Nucleus accumbens (tissue), 56 donors: Measurements from ENCODE around the gene PLEKHA6.

Experiments used
- DNase-seq, 56 donors: peaks; one replicate each; lab custom pipeline; 2025; lab: John Stamatoyannopoulos, UW

PLEKHA6 gene

DNA sequence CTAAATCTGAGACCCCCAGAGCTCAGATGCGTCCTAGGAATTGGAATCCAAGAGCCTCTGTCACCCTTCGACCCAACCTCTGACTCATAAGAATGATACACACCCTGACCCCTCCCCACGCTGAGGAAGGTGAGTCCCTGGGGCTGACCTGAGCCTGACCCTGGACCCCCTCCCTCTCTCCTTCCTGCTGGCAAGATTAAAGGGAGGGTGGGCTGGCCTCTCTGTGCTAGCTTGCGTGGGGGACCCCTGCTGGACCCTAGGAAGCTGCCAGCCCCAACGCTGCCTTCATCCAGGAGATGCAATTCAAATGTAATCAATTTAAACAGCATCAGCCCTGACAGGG is 627 bp downstream of the PLEKHA6 start:
- no peak for DNase-seq

DNA sequence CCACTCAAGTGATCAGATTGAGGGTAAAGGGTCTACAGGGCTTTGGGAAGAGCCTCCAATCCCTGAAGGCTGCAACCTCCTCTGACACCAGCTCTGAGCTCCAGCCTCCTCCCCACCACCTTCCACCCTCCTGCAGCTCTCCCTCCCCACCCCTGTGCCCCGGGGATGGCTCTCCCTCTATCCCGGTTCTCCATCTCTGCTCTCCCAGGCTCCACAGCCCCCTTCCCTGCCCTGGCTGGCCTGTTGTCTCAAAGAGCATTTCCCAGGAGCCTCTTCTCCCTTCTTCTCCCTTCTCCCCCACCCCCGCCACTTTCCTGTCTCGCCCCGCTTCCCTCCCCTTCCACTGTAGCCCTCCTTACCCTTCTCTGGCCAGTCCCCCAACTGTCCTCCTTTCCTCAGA is 1.1 kb downstream of the PLEKHA6 start:
- DNase-seq: peak in 3 of 56 donors; percentile 20 to 33 (median 31)

DNA sequence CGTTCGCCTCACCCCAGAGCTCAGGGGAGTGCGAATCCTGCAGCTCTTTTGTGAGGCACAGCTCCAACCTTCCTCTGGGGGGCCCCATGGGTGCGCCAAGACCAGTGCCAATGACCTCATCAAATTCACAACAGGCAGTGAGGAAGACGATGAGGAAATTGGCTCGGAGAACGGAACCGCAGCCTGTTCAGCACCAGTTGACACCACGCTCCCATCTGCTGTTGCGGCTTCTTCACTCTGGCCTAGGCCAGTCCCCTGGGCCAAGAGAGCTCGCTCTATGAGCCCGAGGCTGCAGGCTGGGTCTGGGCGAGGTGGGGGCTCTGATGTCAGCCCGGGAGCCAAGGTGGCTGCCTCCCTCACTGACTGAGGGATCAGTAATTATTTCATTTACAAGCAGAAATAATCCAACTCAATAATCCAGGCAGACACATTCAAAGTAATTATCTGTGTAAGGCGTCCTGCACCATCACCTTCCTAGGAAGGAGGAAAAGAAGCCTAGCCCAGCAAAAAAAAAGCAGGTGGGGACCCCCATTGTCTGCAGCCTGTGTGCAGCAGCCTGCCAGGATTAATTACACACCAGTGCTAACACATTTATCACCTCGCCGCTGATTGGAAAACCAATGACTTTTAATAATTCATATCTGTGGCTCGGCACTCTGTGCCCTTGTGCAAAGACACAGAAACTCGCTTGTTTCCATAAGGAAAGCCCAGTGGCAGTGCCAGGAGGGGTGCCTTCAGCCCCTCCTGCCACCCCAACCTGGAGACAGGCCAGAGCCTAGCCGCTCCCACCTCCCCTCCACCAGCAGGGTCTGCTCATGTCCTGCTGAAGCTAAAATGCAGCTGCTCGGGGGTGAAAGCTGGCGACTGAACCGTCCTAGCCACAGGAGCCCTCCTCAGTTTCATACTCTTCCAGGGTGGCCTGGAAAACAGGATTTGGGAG is 1.9 kb downstream of the PLEKHA6 start:
- peak in 30 of 56 donors; percentile 22 to 69 (median 42) for DNase-seq

DNA sequence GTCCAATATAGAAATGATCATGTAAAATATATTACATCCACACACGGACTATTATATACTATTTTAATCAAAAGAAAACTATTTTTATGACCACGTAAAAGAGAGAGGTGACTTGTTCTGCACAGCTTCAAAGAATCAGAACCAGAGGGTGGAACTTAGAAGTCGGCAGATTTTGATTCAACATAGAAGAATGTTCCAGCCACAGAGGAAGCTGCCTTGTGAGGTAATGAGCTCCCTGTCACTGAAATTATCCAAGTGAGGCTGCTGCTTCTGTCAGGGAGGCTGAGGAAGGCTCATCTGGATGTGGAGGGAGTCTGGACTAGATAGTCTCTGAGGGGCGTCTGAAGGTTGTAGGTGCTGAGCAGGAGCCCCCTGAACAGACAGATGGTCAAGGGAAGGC is 2.7 kb downstream of the PLEKHA6 start:
- no peak for DNase-seq

DNA sequence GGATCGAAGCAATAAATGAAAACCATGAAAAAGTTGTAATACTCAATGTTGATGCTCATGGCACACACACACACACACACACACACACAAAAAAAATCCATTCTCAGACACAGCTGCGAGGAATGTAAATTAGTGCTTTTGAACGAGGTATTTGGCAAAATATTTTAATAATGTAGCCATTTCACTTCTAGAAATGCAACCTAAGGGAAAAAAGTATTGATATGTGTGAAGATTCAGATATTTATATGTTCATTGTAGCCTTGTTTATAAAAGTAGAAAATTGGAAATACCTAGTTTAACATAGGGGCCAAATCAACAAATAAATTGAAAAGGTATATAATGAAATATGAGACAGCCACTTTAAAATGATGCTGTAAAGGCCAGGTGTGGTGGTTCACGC is 3.8 kb downstream of the PLEKHA6 start:
- no peak for DNase-seq

DNA sequence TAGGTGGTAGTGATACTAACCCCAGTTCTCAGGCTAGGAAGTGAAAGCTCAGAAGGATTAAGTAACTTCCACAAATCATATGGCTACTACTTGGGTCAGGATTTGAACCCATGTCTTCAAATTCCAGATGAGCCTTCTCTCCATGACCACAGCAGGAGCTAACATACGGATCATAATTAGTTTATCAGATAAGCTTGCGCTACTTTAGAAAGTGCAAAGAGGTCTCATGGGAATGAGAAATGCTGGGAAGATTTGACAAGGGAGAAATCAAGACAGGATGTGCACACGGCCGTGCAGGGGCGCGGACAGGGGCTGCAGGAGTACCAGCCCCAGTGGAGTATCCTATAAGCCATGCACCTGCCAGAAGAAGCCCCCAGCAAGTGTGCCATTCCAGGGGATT is 5.2 kb downstream of the PLEKHA6 start:
- no peak for DNase-seq

DNA sequence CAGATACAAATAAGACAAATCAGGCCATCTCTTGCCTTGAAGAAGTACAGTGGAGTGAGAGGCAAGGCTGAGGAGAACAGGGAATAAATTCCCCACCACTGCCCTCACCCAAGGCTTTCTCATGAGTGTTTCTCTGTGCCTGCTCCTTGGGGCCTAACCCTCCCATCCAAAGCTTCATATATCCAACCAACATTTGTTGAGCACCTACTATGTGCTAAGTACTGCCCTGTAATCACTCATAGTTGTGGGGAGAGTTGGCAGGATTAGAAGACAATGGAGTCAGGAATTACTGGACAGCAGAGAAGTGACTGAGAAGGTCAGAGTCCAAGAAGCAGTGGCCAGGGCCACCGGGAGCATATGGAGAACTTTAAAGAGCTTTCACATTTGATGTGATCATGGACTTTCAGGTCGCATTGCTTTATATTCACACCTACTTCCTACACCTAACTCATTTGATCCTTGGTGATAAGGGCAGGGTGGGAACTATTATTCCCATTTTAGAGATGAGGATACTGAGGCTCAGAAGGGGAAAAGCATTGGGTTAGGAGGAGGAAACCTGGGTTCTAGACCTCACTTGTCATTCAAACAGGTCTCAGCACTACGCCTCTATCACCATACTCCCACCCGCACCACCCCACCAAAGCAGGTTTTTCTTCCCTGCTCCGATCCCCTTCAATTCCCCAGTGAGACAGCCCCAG is 6.4 kb downstream of the PLEKHA6 start:
- no peak for DNase-seq

DNA sequence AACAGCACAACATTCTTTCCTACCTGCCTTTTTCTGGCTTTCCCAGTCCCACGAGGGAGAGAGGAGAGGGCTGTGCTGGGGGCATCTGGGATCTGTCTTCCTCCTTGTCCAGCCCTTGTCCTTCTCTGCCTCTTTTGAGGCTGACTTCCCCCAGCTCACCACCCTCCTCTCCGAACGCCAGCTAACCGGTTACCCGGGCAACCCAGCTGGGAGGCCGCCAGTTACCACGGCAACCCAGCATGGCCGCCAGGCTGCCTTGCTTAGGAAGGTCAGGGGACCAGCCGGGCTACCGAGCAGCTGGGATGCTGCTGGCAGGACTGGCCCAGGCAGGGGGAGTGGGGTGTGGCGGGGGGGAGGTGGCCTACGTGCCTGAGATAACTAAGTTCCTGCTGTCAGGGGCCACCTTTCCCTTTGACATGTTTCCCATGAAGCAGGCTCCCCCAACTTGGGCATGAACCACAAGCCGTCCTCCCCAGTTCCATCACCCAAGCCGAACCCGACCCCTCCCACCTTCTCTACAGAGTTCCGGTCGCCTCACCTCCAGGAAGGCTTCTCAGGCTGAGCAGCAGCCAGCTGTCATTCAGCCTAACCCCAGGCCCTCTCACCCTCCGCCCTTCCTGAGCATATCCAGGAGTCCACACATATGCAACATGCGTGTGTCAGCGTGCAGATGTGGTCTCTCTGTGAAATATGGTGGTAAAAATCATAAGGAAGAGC is 8.7 kb downstream of the PLEKHA6 start:
- DNase-seq: peak; percentile 28 to 94 (median 82)

DNA sequence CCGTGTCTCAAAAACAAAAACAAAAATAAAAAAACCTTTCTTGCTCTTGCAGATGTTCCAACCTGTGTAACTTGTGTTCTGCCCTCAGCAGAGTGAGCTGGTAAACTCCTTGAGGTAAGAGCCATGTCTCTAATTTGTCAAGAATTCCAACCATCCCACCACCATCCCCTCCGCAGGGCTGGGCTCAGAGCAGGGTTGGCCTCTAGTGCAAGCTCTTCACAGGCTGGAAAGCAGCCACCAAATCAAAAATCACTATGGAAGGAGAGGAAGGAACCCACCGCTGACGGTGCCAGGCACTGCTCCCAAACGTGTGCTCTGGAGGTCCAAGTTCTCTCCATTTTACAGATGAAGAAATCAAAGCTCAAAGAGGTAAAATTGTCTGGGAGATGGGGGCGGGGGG is 9.4 kb downstream of the PLEKHA6 start:
- DNase-seq: no peak

DNA sequence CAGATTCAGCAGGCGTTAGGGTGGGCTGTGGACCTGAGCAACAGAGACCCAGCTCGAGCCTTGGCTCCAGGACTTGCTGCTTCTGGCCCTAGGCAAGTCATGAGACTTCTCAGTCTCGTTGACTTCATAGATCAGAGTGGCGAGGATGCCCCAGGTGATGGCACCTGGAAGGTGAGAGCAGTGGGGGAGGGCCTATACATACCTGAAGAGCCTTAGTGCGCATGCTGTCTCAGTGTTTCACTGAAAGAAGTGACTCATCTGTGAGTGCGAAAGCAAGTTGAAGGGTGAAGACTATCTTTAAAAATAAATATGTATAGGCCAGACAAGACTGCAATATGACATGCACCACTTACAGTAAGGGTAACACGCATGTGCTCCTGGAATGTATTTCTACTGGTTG is 10.1 kb downstream of the PLEKHA6 start:
- DNase-seq: no peak

DNA sequence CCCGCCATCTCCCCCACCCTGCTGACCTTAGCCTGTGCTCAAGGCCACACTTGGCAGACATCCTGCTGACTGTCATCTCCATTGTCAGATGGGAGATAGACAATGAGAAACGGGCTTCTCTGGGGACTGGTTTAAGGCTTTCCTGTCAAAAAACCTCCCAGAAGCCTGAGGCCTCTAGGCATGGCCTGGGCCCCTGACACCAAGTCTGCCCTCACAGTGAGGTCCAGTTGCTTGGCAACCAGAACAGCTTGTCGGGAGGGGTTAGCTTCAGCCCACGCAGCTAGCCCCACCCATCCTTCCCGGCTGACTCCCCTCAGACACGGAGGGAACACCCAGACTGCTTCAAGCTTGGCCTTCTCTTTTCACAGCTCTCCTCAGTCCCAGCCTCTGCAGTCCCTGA is 11.0 kb downstream of the PLEKHA6 start:
- DNase-seq: peak in 10 of 56 donors; percentile 17 to 53 (median 33)

DNA sequence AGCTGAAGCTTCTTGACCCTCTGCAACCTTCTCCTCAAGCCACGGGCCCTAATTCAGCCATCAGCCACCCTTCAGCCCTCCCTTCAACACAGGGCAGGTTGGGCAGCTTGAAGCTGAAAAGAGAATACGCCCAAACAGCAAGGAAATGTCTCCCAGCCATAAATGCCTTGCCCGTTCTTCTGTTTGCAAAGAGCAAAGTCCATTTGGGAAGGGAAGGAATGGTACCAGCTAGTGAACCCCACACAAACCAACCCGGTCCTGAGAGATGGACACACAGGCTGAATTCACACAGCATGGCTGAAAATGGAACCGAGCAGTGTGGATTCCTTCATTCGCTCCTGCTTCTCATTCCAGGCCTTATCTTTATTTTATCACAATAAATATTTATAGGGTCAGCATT is 11.5 kb downstream of the PLEKHA6 start:
- DNase-seq: no peak

DNA sequence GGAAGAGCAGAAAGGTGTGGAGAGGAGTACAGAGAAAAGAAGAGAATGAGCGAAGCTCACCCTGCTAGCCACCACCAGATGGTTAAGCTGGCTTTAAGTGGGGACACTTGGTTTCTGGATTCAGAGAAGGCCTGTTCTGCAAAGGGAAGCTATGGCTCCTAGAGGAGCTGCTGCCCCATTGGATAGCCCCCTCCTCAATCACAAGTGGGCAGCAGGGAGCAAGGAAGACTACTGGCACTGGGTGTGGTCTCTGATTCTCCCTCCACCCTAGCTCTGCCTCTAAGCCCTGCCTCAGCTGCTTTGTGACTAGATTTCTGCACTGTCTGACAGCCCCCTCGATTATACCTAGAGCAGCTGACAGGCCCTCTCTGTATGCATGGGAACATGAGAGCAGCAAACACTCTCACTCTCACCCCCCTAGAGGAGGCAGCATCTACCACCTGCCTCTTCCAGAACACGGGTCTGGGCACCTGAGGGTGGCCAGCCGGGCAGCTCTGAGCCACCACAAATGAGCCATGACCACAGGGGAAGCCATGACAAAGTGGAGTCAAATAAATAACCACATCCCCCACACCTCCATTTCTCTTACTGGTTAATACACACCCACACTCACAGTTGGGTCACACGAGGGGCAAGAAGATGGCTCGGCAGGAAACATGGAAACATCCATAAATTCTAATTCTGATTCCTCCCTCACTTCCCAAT is 13.6 kb downstream of the PLEKHA6 start:
- DNase-seq: peak in 4 of 56 donors; percentile 42 to 50 (median 42)

DNA sequence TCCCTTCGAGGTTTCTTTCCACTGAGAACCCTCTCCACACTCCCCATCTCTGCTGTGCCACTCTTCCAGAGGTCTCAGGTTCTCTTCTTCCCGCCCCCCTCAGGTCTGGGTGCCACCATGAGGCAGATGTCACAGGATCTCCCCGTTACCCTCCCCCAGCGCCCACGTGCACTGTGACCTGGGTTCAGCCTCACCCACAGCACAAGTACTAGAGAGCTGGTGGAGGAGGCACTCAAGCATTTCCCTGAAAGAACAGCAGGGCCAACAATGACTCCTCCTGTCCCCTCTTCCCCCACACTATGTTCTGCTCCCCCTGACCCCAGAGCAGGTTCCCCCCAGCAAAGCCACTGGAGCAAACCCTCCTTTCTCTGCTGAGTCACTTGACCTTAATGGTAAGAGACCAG is 14.3 kb downstream of the PLEKHA6 start:
- DNase-seq: no peak

DNA sequence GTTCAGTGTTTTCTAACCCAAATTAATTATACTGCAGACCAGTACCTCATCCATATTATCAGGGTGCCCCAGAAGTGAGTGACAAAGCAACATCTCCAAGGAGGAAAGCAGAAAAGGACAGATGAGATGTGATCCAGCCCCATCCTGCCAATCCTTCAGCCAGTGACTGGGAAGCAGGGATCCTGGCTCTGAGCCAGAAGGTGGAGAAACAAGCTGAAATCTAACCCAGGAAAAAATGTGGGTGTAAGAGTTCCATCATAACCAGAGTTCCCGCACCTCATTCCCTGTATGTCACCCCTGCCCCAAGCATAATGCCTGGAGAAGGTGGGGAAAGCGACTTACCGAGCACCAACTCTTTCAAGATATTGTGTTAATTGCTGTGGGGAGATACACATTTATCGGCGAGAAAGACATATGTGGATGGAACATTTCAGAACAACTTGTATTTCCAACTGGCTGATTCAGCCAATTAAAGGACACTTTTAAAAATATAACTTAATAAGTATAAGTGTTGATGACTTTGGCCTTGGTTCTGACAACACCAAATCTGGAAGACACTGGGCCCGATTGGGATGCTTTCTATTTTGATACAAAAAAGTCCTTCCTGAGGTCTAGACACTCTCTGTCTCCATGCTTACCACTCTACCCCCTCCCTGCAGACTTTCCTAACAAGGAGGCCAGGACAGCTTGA is 14.9 kb downstream of the PLEKHA6 start:
- DNase-seq: peak in 1 of 56 donors; percentile 39

DNA sequence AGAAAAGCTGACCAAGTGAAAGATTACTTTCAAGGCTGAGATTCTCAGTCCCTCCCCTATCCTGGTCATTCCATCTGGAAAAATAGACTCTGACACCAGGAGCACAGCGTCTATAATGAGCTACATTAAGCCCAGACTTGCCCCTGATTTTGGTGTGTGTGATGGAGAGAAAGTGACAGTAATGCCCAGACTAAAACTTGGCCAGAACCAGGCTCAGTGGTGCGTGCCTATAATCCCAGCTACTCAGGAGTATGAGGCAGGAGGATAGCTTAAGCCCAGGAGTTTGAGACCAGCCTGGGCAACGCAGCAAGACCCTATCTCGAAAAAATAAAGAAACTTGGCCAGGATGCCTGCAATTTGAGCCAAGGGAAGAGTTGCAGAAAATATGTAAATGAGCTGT is 15.9 kb downstream of the PLEKHA6 start:
- DNase-seq: no peak

DNA sequence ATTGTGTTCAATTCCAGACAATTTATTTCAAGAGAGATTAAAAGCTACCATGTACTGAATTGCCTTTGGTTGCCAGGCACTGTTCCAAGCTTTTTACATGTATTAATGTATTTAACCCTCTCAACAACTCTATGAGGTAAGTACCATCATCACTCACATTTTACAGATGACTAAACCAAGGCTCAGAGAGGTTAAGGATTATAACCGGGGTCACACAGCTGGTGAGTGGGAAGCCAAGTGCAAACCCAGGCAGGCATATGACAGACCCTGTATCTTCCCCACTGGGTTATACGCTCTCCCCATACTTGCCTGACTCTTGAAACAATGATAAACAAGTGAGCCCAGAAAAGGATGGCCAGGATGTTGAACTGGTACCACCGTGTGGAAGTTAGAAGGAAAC is 16.5 kb downstream of the PLEKHA6 start:
- DNase-seq: no peak

DNA sequence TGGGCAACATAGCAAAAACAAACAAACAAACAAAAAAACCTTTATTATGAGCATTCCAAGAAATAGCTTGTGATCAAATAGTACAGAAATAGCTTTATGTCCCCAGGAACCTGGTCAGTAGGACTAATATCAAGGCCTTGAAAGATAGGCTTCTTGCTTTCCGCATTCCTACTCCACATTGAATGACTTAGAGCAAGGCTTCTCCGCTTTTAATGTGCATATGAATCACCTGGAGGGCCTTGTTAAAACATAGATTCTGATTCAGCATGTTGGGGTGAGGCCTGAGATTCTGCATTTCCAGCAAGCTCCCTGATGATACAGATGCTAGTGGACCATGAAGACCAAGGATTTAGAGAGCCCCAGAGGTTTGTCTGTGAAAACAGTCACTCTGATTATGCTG is 17.4 kb downstream of the PLEKHA6 start:
- DNase-seq: no peak

DNA sequence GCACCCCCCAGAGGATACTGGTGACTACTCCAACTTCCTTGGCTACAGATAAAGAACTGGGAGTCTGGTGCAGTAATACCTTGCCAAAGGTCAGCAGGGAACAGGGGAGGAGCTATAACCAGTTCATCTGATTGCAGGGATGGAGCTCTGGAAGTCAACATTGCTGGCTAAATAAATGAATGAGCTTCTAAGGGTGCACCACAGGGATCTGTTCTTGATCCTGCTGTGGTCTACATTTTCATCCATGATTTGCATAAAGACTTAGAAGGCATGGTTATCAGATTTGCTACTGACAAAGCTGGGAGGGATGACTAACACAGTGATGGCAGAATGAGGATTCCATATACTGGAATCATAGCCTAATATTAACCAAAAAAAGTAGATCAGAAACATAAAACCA is 18.3 kb downstream of the PLEKHA6 start:
- DNase-seq: no peak
